Activated gamma-delta T cell treated with anti-CD3 and anti-CD28 coated beads, Interleukin-2, amount 50 U/mL, for 16 hours (primary cell): ENCODE measurements around the gene CENPN.

Source experiments
- DNase-seq: peaks from one replicate; pipeline ENCODE4 v3.0.0-alpha.2; 2020; ENCODE audit warnings: low read depth

Gene CENPN

GRCh38 chr16:81077076-81077940 lies 70.3 kb downstream of the CENPN start, which contains the start of gene C16orf46:
C16orf46 (minus strand) TSS chr16:81077238; CDS start chr16:81063955, 13,283 bp downstream.
- peak; percentile 96 for DNase-seq

- no peak for DNase-seq
These were observed 73.2 kb downstream of the CENPN start for GRCh38 chr16:81080233-81080632.

- DNase-seq = no peak
These were observed 74.0 kb downstream of the CENPN start for GRCh38 chr16:81081014-81081413.
